ENCODE results near the gene RTL1.

- TF ChIP-seq CTCF (IDR thresholded peaks at IDR 0.05; ENCODE audit: low read length) (no peak), EZH2phosphoT487 (IDR thresholded peaks at IDR 0.05; ENCODE audit: low read length) (no peak), EZH2 (optimal IDR thresholded peaks at IDR 0.05; ENCODE audit: low read depth, low read length) (no peak)
These were observed 62.3 kb downstream of the RTL1 start for GRCh38 chr14:100841066-100841760.
